Transverse colon (tissue), 3 donors: Measurements from ENCODE around the gene CBL.

Experiments used
- POLR2A ChIP-seq: fragments of 450-650 bp; IDR thresholded peaks from one replicate; pipeline ENCODE4 v1.6.1; 2016; ENCODE audit warnings: antibody characterized with exemption, mild to moderate bottlenecking, moderate library complexity
- TF ChIP-seq, protein P1 (sequence below), 5 experiments: fragments of 200-600 bp in 3 of 5; fragments of 450-650 bp in 2 of 5; sonication (generic) in 3 of 5; IDR thresholded peaks; 1 replicate in 2 of 5; 2 replicates in 3 of 5; pipeline ENCODE4 v1.5.1; 2016 to 2017; ENCODE audit warnings: antibody characterized with exemption in 5 of 5, inconsistent platforms in 3 of 5, mild to moderate bottlenecking in 2 of 5, moderate library complexity in 1 of 5

DNA sequence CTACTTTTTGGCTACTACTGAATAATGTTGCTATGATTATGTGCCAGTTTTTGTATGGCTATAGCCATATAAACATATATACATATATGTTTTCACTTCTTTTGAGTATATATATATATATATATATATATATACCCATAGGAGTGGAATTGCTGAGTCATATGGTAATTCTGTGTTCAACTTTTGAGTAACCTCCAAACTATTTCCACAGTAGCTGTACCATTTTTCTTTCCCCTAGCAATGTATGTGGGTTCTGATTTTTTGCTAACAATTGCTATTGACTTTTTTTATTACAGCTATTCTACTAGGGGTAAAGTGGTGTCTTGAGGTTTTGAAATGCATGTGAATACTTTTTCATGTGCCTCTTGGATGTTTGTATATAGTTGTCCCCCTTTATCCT is 30.4 kb downstream of the CBL start:
- TF ChIP-seq POLR2A: no peak
- TF ChIP-seq, protein P1, sequence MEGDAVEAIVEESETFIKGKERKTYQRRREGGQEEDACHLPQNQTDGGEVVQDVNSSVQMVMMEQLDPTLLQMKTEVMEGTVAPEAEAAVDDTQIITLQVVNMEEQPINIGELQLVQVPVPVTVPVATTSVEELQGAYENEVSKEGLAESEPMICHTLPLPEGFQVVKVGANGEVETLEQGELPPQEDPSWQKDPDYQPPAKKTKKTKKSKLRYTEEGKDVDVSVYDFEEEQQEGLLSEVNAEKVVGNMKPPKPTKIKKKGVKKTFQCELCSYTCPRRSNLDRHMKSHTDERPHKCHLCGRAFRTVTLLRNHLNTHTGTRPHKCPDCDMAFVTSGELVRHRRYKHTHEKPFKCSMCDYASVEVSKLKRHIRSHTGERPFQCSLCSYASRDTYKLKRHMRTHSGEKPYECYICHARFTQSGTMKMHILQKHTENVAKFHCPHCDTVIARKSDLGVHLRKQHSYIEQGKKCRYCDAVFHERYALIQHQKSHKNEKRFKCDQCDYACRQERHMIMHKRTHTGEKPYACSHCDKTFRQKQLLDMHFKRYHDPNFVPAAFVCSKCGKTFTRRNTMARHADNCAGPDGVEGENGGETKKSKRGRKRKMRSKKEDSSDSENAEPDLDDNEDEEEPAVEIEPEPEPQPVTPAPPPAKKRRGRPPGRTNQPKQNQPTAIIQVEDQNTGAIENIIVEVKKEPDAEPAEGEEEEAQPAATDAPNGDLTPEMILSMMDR (IDR thresholded peaks at IDR 0.05): no peak
